ELR (cell line): ENCODE measurements around the gene BRF1.

Experiments used
- DNase-seq: peaks from one replicate; pipeline ENCODE4 v3.0.0-alpha.2; 2015; ENCODE audit warnings: low read depth

The BRF1 gene

GRCh38 chr14:105267820-105268548 lies 32.8 kb downstream of the BRF1 start:
- no peak for DNase-seq

- DNase-seq, result no peak
Measured at GRCh38 chr14:105261781-105262180, 39.0 kb downstream of the BRF1 start.

- DNase-seq, result no peak
Measured at GRCh38 chr14:105260959-105261358, 39.8 kb downstream of the BRF1 start.

- peak; percentile 27 for DNase-seq
Measured at GRCh38 chr14:105258846-105259245, 42.0 kb downstream of the BRF1 start.

- DNase-seq, result no peak
Measured at GRCh38 chr14:105257464-105257863, 43.3 kb downstream of the BRF1 start.

- no peak for DNase-seq
Measured at GRCh38 chr14:105256292-105256960, 44.4 kb downstream of the BRF1 start.

- DNase-seq, result peak; percentile 17
Measured at GRCh38 chr14:105255021-105255507, 45.7 kb downstream of the BRF1 start.

- no peak for DNase-seq
Measured at GRCh38 chr14:105253329-105253682, 47.5 kb downstream of the BRF1 start.

- DNase-seq, result no peak
Measured at GRCh38 chr14:105252552-105253328, 48.1 kb downstream of the BRF1 start.

- no peak for DNase-seq
Measured at GRCh38 chr14:105251920-105252319, 48.9 kb downstream of the BRF1 start.

GRCh38 chr14:105250986-105251385 lies 49.8 kb downstream of the BRF1 start:
- DNase-seq, result no peak

- DNase-seq, result no peak
Measured at GRCh38 chr14:105250008-105250366, 50.8 kb downstream of the BRF1 start.

- peak; percentile 35 for DNase-seq
Measured at GRCh38 chr14:105249182-105250007, 51.4 kb downstream of the BRF1 start.

GRCh38 chr14:105248368-105249181 lies 52.2 kb downstream of the BRF1 start, which contains the start of gene BTBD6:
TSS of gene BTBD6 (plus strand) at chr14:105248533. CDS start at chr14:105248712, 179 bp downstream.
- peak; percentile 92 for DNase-seq

- no peak for DNase-seq
Measured at GRCh38 chr14:105247715-105248367, 53.0 kb downstream of the BRF1 start.

GRCh38 chr14:105247026-105247425 lies 53.8 kb downstream of the BRF1 start:
- no peak for DNase-seq

- no peak for DNase-seq
Measured at GRCh38 chr14:105244334-105244733, 56.5 kb downstream of the BRF1 start.

- DNase-seq, result no peak
Measured at GRCh38 chr14:105241641-105242040, 59.2 kb downstream of the BRF1 start.

GRCh38 chr14:105240811-105241576 lies 59.8 kb downstream of the BRF1 start:
- DNase-seq, result no peak
